ENCODE results near the gene TCERG1L. TPM values are rescaled to one million over a fixed set of nuclear protein-coding genes. Genes with fewer than 3 reads are reported as not detected.

TCERG1L gene
- total and polyA plus RNA-seq, 9 of the 15 experiments (the other 6 are each of a cell fraction or from before 2014, with no cell fraction given): not detected

DNA sequence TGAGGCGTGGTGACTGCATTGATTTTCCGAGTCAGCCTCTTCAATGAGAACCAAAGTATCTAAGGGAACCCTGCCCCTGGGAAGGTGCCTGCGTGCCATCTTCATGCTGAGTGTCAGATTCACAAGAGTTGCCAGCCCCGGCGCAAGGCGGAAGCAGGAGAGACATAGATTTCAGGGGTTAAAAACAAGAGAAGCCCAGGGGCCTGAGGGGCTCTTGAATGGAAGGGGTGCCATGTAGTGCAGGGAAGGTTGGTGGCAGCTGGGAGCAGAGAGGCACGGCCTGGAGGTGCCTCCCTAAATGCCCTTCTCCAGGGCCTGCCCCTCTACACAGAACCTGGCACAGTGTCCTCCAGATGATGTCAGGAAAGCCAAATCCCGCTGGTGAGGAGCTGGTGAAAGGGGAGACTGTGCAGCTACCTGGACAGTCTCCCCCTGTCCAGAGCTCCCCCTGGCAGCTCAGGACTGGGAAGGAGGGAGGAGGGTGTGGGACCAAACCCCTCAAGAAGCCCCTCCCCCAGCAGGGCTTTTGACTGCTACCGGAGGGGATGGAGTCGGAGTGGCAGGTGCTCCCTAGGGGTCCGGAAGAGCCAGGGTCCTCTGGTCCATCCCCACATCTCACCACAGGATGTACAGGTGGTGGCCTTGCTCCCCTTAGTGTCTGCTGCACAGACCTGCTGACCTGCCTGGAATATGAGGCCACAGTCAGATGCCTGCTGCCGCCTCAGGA, 137.9 kb downstream of the TCERG1L start (continued):
- no peak for TF ChIP-seq MAFG (tag; conservative IDR thresholded peaks at IDR 0.05)
- TF ChIP-seq ZNF143 (CRISPR knock-in tag; IDR thresholded peaks at IDR 0.05): no peak

DNA sequence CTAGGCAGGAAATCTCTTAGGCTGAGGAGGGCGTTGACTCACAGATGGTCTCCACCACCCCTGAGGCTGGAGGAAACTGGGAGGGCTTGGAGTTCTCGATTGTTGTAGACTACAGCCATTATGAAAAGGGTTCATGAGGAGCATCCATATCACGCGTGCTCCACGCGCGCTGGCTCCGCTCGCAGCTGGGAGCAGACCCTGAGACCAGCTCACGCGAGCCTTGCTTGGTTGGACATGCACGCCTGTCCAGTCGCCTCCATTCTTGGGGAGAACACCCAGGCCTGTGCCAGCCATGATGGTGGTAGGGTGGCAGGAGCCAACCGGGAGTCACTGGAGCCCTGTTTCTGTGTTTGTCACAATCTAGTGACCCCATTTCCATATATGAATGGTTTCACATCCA, 139.1 kb downstream of the TCERG1L start:
- TF ChIP-seq GATAD2B (IDR thresholded peaks at IDR 0.05; ENCODE audit: borderline replicate concordance) (no peak), HOXB6 (CRISPR knock-in tag; IDR thresholded peaks at IDR 0.05; ENCODE audit: borderline replicate concordance) (no peak), ZNF830 (CRISPR knock-in tag; IDR thresholded peaks at IDR 0.05) (no peak), ZNF696 (CRISPR knock-in tag; conservative IDR thresholded peaks at IDR 0.05) (no peak), ETV5 (CRISPR knock-in tag; IDR thresholded peaks at IDR 0.05; ENCODE audit: low read depth) (no peak), HIVEP1 (CRISPR knock-in tag; IDR thresholded peaks at IDR 0.05) (no peak), CREB1 (IDR thresholded peaks at IDR 0.05) (no peak), CREB1 (CRISPR knock-in tag; IDR thresholded peaks at IDR 0.05) (no peak), ZC3H4 (CRISPR knock-in tag; IDR thresholded peaks at IDR 0.05; ENCODE audit: borderline replicate concordance) (no peak), ASH1L (IDR thresholded peaks at IDR 0.05; ENCODE audit: borderline replicate concordance, low read depth, partially characterized antibody) (no peak), TCFL5 (CRISPR knock-in tag; conservative IDR thresholded peaks at IDR 0.05) (no peak), U2AF2 (optimal IDR thresholded peaks at IDR 0.05; ENCODE audit: low read depth, low read length) (no peak), ZNF239 (CRISPR knock-in tag; IDR thresholded peaks at IDR 0.05) (no peak)
- TF ChIP-seq, protein P1, sequence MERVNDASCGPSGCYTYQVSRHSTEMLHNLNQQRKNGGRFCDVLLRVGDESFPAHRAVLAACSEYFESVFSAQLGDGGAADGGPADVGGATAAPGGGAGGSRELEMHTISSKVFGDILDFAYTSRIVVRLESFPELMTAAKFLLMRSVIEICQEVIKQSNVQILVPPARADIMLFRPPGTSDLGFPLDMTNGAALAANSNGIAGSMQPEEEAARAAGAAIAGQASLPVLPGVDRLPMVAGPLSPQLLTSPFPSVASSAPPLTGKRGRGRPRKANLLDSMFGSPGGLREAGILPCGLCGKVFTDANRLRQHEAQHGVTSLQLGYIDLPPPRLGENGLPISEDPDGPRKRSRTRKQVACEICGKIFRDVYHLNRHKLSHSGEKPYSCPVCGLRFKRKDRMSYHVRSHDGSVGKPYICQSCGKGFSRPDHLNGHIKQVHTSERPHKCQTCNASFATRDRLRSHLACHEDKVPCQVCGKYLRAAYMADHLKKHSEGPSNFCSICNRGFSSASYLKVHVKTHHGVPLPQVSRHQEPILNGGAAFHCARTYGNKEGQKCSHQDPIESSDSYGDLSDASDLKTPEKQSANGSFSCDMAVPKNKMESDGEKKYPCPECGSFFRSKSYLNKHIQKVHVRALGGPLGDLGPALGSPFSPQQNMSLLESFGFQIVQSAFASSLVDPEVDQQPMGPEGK (CRISPR knock-in tag; IDR thresholded peaks at IDR 0.05; ENCODE audit: borderline replicate concordance): no peak
- TF ChIP-seq, protein P2, sequence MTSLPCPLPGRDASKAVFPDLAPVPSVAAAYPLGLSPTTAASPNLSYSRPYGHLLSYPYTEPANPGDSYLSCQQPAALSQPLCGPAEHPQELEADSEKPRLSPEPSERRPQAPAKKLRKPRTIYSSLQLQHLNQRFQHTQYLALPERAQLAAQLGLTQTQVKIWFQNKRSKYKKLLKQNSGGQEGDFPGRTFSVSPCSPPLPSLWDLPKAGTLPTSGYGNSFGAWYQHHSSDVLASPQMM (CRISPR knock-in tag; IDR thresholded peaks at IDR 0.05): no peak
- intact Hi-C loops (cut with micrococcal nuclease): no loop called here
- Histone ChIP-seq H4K20me1 (replicated peaks; ENCODE audit: control insufficient read depth, insufficient read depth, low read length) (no peaks in the 10 kb centered on the region), H3K4me1 (replicated peaks in 1 of 2; ENCODE audit: control insufficient read depth in 2 of 2, insufficient read depth in 2 of 2, low read length in 2 of 2) (no peaks in the 10 kb centered on the region), H3K9me3 (replicated peaks; ENCODE audit: control insufficient read depth, insufficient read depth, low read depth, low read length) (no peaks in the 10 kb centered on the region; the same call in 1 of the 2 replicates), H3K4me3 (no peak overlapping the region), H2AFZ (ENCODE audit: low read depth, low read length) (no peak overlapping the region), H3K36me3 (ENCODE audit: control insufficient read depth, insufficient read depth, low read length) (no peaks in the 10 kb centered on the region), H3K4me2 (ENCODE audit: insufficient read depth, low read length) (no peak overlapping the region), H3K27me3 (ENCODE audit: control insufficient read depth in 2 of 2, insufficient read depth in 2 of 2, low read length in 2 of 2) (peaks cover 0 to 7% of the 10 kb centered on the region in 2 experiments; a peak in 1 of 5 replicates), H3K27ac (ENCODE audit: extremely low read depth, low read depth, low read length) (no peak overlapping the region), H3K9me1 (ENCODE audit: control insufficient read depth, insufficient read depth, low read length) (no peaks in the 10 kb centered on the region), H3K9ac (ENCODE audit: insufficient read depth in 1 of 2, low read depth in 2 of 2, low read length in 2 of 2) (no peak overlapping the region), H3K79me2 (ENCODE audit: control insufficient read depth, insufficient read depth, low read length) (no peaks in the 10 kb centered on the region)
- BruUV-seq (replicated peaks): no TSS peak
- FAIRE-seq (no peak), DNase-seq (ENCODE audit: extremely low read depth in 1 of 4, low spot score in 3 of 4) (no peak), ATAC-seq (no peak)
- WGBS (ENCODE audit: insufficient coverage, low coverage, missing lambda C conversion rate): 0% methylated on average over 6 of the region's 14 CpGs
- POLR2A ChIA-PET: no interaction called here
- in situ Hi-C loops (cut with MboI): no loop called here
- CTCF ChIA-PET (ENCODE audit: low intra/inter-chr PET ratio): no interaction called here
